GM18868 (cell line): ENCODE results near the gene NID2.
A peak's percentile ranks its signal among the peaks of the same experiment; 100 is the strongest.

Source experiments
- ATAC-seq: cut with Tn5 transposase; IDR thresholded peaks from one replicate; pipeline ENCODE4 v1.9.1; 2021; ENCODE audit warnings: mild to moderate bottlenecking, moderate library complexity; ENCODE audit not compliant: unreplicated experiment

Gene NID2

GRCh38 chr14:52080808-52081755 lies 12.2 kb upstream of the NID2 start:
- ATAC-seq = no peak

- ATAC-seq = no peak
These were observed 11.4 kb upstream of the NID2 start for GRCh38 chr14:52080158-52080800.

- no peak for ATAC-seq
These were observed 10.5 kb upstream of the NID2 start for GRCh38 chr14:52079239-52079959.

GRCh38 chr14:52078721-52079120 lies 9.9 kb upstream of the NID2 start:
- ATAC-seq = no peak

GRCh38 chr14:52078095-52078531 lies 9.3 kb upstream of the NID2 start:
- ATAC-seq = no peak

GRCh38 chr14:52077256-52077979 lies 8.6 kb upstream of the NID2 start:
- ATAC-seq = no peak

GRCh38 chr14:52076334-52076733 lies 7.5 kb upstream of the NID2 start:
- no peak for ATAC-seq

- ATAC-seq = no peak
These were observed 6.5 kb upstream of the NID2 start for GRCh38 chr14:52075371-52075770.

GRCh38 chr14:52073251-52073650 lies 4.4 kb upstream of the NID2 start:
- no peak for ATAC-seq

- ATAC-seq = no peak
These were observed 3.5 kb upstream of the NID2 start for GRCh38 chr14:52072266-52072780.

GRCh38 chr14:52071675-52072074 lies 2.8 kb upstream of the NID2 start:
- no peak for ATAC-seq

- no peak for ATAC-seq
These were observed 1.2 kb upstream of the NID2 start for GRCh38 chr14:52070051-52070431.

- peak; percentile 43 for ATAC-seq
These were observed 620 bp upstream of the NID2 start for GRCh38 chr14:52069307-52070050.

GRCh38 chr14:52067873-52068614 lies 815 bp downstream of the NID2 start:
- ATAC-seq = no peak

GRCh38 chr14:52064174-52064573 lies 4.7 kb downstream of the NID2 start:
- ATAC-seq = no peak

- ATAC-seq = no peak
These were observed 5.8 kb downstream of the NID2 start for GRCh38 chr14:52063052-52063462.

- no peak for ATAC-seq
These were observed 7.0 kb downstream of the NID2 start for GRCh38 chr14:52061890-52062289.

GRCh38 chr14:52061390-52061789 lies 7.5 kb downstream of the NID2 start:
- no peak for ATAC-seq

- ATAC-seq = no peak
These were observed 8.8 kb downstream of the NID2 start for GRCh38 chr14:52060080-52060479.
